Liver (tissue), 3 donors: Measurements from ENCODE around the gene THSD4.

Source experiments
- GABPA ChIP-seq, 2 donors: IDR thresholded peaks in 1 of 2; conservative IDR thresholded peaks in 1 of 2; 2 replicates each; pipeline ENCODE4 v1.6.1; 2016; ENCODE audit warnings: antibody characterized with exemption in 2 of 2, mild to moderate bottlenecking in 1 of 2, moderate library complexity in 1 of 2
- HNF4G ChIP-seq: IDR thresholded peaks from 2 replicates; pipeline ENCODE4 v1.6.1; 2016; ENCODE audit warnings: antibody characterized with exemption
- JUND ChIP-seq, 2 donors: IDR thresholded peaks; 2 replicates each; pipeline ENCODE4 v1.6.1; 2016; ENCODE audit warnings: antibody characterized with exemption in 2 of 2
- SP1 ChIP-seq: IDR thresholded peaks from 2 replicates; pipeline ENCODE4 v1.6.1; 2018; ENCODE audit warnings: antibody characterized with exemption, mild to moderate bottlenecking
- TAF1 ChIP-seq: conservative IDR thresholded peaks from 2 replicates; pipeline ENCODE4 v1.6.1; 2016; ENCODE audit warnings: antibody characterized with exemption, mild to moderate bottlenecking
- YY1 ChIP-seq: IDR thresholded peaks from 2 replicates; pipeline ENCODE4 v1.6.1; 2016; ENCODE audit warnings: antibody characterized with exemption, mild to moderate bottlenecking
- TF ChIP-seq, protein P1 (sequence below): fragments of 150-350 bp; IDR thresholded peaks from 2 replicates; pipeline ENCODE4 v1.5.1; 2017; ENCODE audit warnings: improper control_type of control experiment, low read depth, low read length; ENCODE audit not compliant: missing input control
- TF ChIP-seq, protein P2 (sequence below): IDR thresholded peaks from 2 replicates; pipeline ENCODE4 v1.6.1; 2016; ENCODE audit warnings: antibody characterized with exemption
- TF ChIP-seq, protein P3 (sequence below): IDR thresholded peaks from 2 replicates; pipeline ENCODE4 v1.6.1; 2016; ENCODE audit warnings: antibody characterized with exemption, mild to moderate bottlenecking
- TF ChIP-seq, protein P4 (sequence below): IDR thresholded peaks from 2 replicates; pipeline ENCODE4 v1.6.1; 2016; ENCODE audit warnings: antibody characterized with exemption
- donor health status: healthy.
- donor health status: healthy.

DNA sequence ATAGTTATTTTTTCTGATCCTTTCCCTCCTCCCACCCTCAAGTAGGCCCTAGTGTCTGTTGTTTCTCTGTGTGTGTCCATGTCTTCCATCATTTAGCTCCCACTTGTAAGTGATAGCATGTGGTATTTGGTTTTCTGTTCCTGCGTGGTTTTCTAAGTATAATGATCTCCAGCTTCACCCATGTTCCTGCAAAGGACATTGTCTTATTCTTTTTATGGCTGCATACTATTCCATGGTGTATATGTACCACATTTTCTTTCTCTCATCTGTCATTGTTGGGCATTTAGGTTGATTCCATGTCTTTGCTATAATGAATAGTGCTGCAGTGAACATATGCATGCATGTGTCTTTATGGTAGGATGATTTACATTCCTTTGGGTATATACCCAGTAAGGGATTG is 549.4 kb downstream of the THSD4 start:
- TF ChIP-seq, protein P1, sequence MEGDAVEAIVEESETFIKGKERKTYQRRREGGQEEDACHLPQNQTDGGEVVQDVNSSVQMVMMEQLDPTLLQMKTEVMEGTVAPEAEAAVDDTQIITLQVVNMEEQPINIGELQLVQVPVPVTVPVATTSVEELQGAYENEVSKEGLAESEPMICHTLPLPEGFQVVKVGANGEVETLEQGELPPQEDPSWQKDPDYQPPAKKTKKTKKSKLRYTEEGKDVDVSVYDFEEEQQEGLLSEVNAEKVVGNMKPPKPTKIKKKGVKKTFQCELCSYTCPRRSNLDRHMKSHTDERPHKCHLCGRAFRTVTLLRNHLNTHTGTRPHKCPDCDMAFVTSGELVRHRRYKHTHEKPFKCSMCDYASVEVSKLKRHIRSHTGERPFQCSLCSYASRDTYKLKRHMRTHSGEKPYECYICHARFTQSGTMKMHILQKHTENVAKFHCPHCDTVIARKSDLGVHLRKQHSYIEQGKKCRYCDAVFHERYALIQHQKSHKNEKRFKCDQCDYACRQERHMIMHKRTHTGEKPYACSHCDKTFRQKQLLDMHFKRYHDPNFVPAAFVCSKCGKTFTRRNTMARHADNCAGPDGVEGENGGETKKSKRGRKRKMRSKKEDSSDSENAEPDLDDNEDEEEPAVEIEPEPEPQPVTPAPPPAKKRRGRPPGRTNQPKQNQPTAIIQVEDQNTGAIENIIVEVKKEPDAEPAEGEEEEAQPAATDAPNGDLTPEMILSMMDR = no peak
- TF ChIP-seq SP1 (no peak), TAF1 (no peak), YY1 (no peak), HNF4G (no peak), JUND (IDR thresholded peaks at IDR 0.05) (no peak), GABPA (IDR thresholded peaks at IDR 0.05 in 1 of 2, conservative IDR thresholded peaks at IDR 0.05 in 1 of 2) (no peak)
- TF ChIP-seq, protein P2, sequence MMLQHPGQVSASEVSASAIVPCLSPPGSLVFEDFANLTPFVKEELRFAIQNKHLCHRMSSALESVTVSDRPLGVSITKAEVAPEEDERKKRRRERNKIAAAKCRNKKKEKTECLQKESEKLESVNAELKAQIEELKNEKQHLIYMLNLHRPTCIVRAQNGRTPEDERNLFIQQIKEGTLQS = no peak
- TF ChIP-seq, protein P3, sequence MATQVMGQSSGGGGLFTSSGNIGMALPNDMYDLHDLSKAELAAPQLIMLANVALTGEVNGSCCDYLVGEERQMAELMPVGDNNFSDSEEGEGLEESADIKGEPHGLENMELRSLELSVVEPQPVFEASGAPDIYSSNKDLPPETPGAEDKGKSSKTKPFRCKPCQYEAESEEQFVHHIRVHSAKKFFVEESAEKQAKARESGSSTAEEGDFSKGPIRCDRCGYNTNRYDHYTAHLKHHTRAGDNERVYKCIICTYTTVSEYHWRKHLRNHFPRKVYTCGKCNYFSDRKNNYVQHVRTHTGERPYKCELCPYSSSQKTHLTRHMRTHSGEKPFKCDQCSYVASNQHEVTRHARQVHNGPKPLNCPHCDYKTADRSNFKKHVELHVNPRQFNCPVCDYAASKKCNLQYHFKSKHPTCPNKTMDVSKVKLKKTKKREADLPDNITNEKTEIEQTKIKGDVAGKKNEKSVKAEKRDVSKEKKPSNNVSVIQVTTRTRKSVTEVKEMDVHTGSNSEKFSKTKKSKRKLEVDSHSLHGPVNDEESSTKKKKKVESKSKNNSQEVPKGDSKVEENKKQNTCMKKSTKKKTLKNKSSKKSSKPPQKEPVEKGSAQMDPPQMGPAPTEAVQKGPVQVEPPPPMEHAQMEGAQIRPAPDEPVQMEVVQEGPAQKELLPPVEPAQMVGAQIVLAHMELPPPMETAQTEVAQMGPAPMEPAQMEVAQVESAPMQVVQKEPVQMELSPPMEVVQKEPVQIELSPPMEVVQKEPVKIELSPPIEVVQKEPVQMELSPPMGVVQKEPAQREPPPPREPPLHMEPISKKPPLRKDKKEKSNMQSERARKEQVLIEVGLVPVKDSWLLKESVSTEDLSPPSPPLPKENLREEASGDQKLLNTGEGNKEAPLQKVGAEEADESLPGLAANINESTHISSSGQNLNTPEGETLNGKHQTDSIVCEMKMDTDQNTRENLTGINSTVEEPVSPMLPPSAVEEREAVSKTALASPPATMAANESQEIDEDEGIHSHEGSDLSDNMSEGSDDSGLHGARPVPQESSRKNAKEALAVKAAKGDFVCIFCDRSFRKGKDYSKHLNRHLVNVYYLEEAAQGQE = no peak
- TF ChIP-seq, protein P4, sequence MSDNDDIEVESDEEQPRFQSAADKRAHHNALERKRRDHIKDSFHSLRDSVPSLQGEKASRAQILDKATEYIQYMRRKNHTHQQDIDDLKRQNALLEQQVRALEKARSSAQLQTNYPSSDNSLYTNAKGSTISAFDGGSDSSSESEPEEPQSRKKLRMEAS = no peak
